ENCODE measurements around the gene BUB1.

- TF ChIP-seq CTCF (IDR thresholded peaks at IDR 0.05): no peak
- TF ChIP-seq POLR2A (IDR thresholded peaks at IDR 0.05): no peak
- TF ChIP-seq EP300 (IDR thresholded peaks at IDR 0.05): no peak
- no peak for TF ChIP-seq POLR2AphosphoS5 (IDR thresholded peaks at IDR 0.05)
Measured at GRCh38 chr2:110638952-110639695, 38.7 kb downstream of the BUB1 start.
